HepG2 (cell line): ENCODE measurements around the gene UBXN2A. TPM values are rescaled to one million over a fixed set of nuclear protein-coding genes. Genes with fewer than 3 reads are reported as not detected.

Source experiments
- AGO1 ChIP-seq: fragments of 200-400 bp; formaldehyde crosslinking; IDR thresholded peaks from 2 replicates; pipeline ENCODE4 v1.6.1; 2017; ENCODE audit warnings: mild to moderate bottlenecking, low read depth, low read length, moderate library complexity; ENCODE audit not compliant: poor library complexity, severe bottlenecking
- CAMTA2 ChIP-seq: sonication (generic); formaldehyde crosslinking; IDR thresholded peaks from 2 replicates; pipeline ENCODE4 v1.4.0; 2020; ENCODE audit warnings: mild to moderate bottlenecking, missing genetic modification reagents, borderline replicate concordance
- CBX5 ChIP-seq: sonication (generic); formaldehyde crosslinking; IDR thresholded peaks from 2 replicates; pipeline ENCODE4 v1.4.0; 2020; ENCODE audit warnings: missing genetic modification reagents, borderline replicate concordance
- EP300 ChIP-seq, 3 experiments: sonication (generic) in 1 of 3; formaldehyde crosslinking in 1 of 3; IDR thresholded peaks; 2 replicates each; pipeline versions ENCODE4 v1.5.1 to v1.6.1; 2011 to 2020; ENCODE audit warnings: low read depth in 2 of 3, low read length in 2 of 3, borderline replicate concordance in 1 of 3, improper control_type of control experiment in 1 of 3, mild to moderate bottlenecking in 1 of 3, missing genetic modification reagents in 1 of 3, moderate library complexity in 1 of 3
- HIC2 ChIP-seq: sonication (generic); formaldehyde crosslinking; IDR thresholded peaks from 2 replicates; pipeline ENCODE4 v1.9.0; 2022; ENCODE audit warnings: low read depth, missing genetic modification reagents
- MTF2 ChIP-seq: sonication (generic); formaldehyde crosslinking; IDR thresholded peaks from 2 replicates; pipeline ENCODE4 v1.5.0; 2020; ENCODE audit warnings: missing genetic modification reagents, borderline replicate concordance
- RBM22 ChIP-seq: fragments of 200-400 bp; formaldehyde crosslinking; optimal IDR thresholded peaks from 2 replicates; pipeline ENCODE3; 2017; ENCODE audit warnings: mild to moderate bottlenecking, low read length, moderate library complexity
- RFX3 ChIP-seq: IDR thresholded peaks from 2 replicates; pipeline ENCODE4 v1.6.1; 2016; ENCODE audit warnings: missing biosample characterization, missing genetic modification reagents
- TFAP4 ChIP-seq: sonication (generic); IDR thresholded peaks from 2 replicates; pipeline ENCODE4 v1.6.1; 2016; ENCODE audit warnings: low read depth, borderline replicate concordance
- THAP8 ChIP-seq: sonication (generic); formaldehyde crosslinking; IDR thresholded peaks from 2 replicates; pipeline ENCODE4 v1.5.1; 2020; ENCODE audit warnings: missing genetic modification reagents, mild to moderate bottlenecking, borderline replicate concordance
- ZBTB1 ChIP-seq: sonication (generic); formaldehyde crosslinking; IDR thresholded peaks from 2 replicates; pipeline ENCODE4 v1.4.0; 2020; ENCODE audit warnings: missing genetic modification reagents, borderline replicate concordance
- ZFP36L2 ChIP-seq: sonication (generic); formaldehyde crosslinking; IDR thresholded peaks from 2 replicates; pipeline ENCODE4 v1.4.0; 2020; ENCODE audit warnings: missing genetic modification reagents
- ZHX2 ChIP-seq, 2 experiments: sonication (generic) in 1 of 2; formaldehyde crosslinking in 1 of 2; IDR thresholded peaks; 2 replicates each; pipeline versions ENCODE4 v1.6.1 to v1.9.0; 2014 to 2022; ENCODE audit warnings: antibody characterized with exemption in 1 of 2, borderline replicate concordance in 1 of 2, inconsistent platforms in 1 of 2, low read depth in 1 of 2, missing genetic modification reagents in 1 of 2
- ZMAT5 ChIP-seq: sonication (generic); formaldehyde crosslinking; IDR thresholded peaks from 2 replicates; pipeline ENCODE4 v1.5.0; 2020; ENCODE audit warnings: mild to moderate bottlenecking, low read depth, missing genetic modification reagents, borderline replicate concordance
- ZNF331 ChIP-seq: sonication (generic); formaldehyde crosslinking; IDR thresholded peaks from 2 replicates; pipeline ENCODE4 v1.4.0; 2020; ENCODE audit warnings: missing genetic modification reagents
- ZNF841 ChIP-seq: sonication (generic); formaldehyde crosslinking; IDR thresholded peaks from 2 replicates; pipeline ENCODE4 v1.8.1; 2023; ENCODE audit warnings: missing genetic modification reagents, borderline replicate concordance
- polyA plus RNA-seq, 8 experiments: library from polyadenylated mRNA; depleted of rRNA in 3 of 8; stranded (reverse) in 7 of 8; unstranded in 1 of 8; fragments of >200 nt; fragmentation: Illumina TruSeq in 4 of 8; extraction: Trizol in 4 of 8; gene quantifications; 2 replicates each; pipeline versions ENCODE4 v1.2.1 to v1.2.3, GENCODE V29; 2011 to 2016; ENCODE audit warnings: low read depth in 4 of 8, missing spikeins in 1 of 8, mixed read lengths in 1 of 8; ENCODE audit not compliant: insufficient read depth in 1 of 8
- total RNA-seq, 5 experiments: library from RNA; depleted of rRNA; stranded (reverse); fragments of >200 nt; fragmentation: Illumina TruSeq; extraction: Trizol; gene quantifications; 2 replicates each; pipeline ENCODE4 v1.2.3, GENCODE V29; 2016; ENCODE audit warnings: low read depth in 1 of 5

Gene UBXN2A
- total and polyA plus RNA-seq, 2 of the 13 experiments (the other 11 are each of a cell fraction or from before 2014, with no cell fraction given) = 8.3 to 20.9 TPM

GRCh38 chr2:24046930-24047702 is 106.9 kb downstream of the UBXN2A start, which contains the start of gene WDCP (continued):
- TF ChIP-seq HIC2 (CRISPR knock-in tag) (0 out of 2 replicates have a peak, but pooled peaks have one; percentile 22), ZFP36L2 (no peak), EP300 (IDR thresholded peaks at IDR 0.05; ENCODE audit: low read depth in 2 of 2, low read length in 2 of 2) (no peak), EP300 (CRISPR knock-in tag; IDR thresholded peaks at IDR 0.05; ENCODE audit: borderline replicate concordance) (no peak), CBX5 (CRISPR knock-in tag) (no peak), THAP8 (no peak), MTF2 (CRISPR knock-in tag) (no peak), ZNF841 (no peak), CAMTA2 (peak; percentile 89; the same call in 1 of the 2 replicates), ZNF331 (CRISPR knock-in tag) (peak; percentile 26; the same call in 1 of the 2 replicates), ZMAT5 (CRISPR knock-in tag) (no peak), RBM22 (no peak), RFX3 (no peak), AGO1 (no peak), ZBTB1 (no peak), ZHX2 (IDR thresholded peaks at IDR 0.05; ENCODE audit: low read depth) (no peak), ZHX2 (CRISPR knock-in tag; IDR thresholded peaks at IDR 0.05; ENCODE audit: borderline replicate concordance) (no peak), TFAP4 (no peak)
